Lung (tissue), 12 donors: Measurements from ENCODE around the gene SULT2B1. TPM values are rescaled to one million over a fixed set of nuclear protein-coding genes. Genes with fewer than 3 reads are reported as not detected.

Experiments
- ATAC-seq: fragments of 200-7000 bp; cut with Tn5 transposase; one replicate; pipeline ENCODE4 v1.9.1; 2020; ENCODE audit warnings: moderate number of reproducible peaks; ENCODE audit not compliant: insufficient read depth, low FRiP score
- DNase-seq, 3 donors: peaks; one replicate each; pipeline ENCODE4 v3.0.0-alpha.2; 2013 to 2017
- H3K27ac ChIP-seq, 2 donors: one replicate each; pipeline ENCODE4 v1.5.1; 2013; ENCODE audit warnings: mild to moderate bottlenecking in 2 of 2, moderate library complexity in 2 of 2, control low read depth in 1 of 2, inconsistent platforms in 1 of 2, low read depth in 1 of 2, low read length in 1 of 2
- H3K27me3 ChIP-seq, 3 donors: one replicate each; pipeline ENCODE4 v1.5.1; 2013; ENCODE audit warnings: low read length in 2 of 3; ENCODE audit not compliant: control insufficient read depth in 3 of 3, insufficient read depth in 3 of 3
- H3K36me3 ChIP-seq, 4 donors: one replicate each; pipeline ENCODE4 v1.5.1; 2013; ENCODE audit warnings: low read length in 4 of 4, mild to moderate bottlenecking in 1 of 4, moderate library complexity in 1 of 4; ENCODE audit not compliant: control insufficient read depth in 4 of 4, insufficient read depth in 4 of 4
- H3K4me1 ChIP-seq, 5 donors: one replicate each; pipeline ENCODE4 v1.5.1; 2013; ENCODE audit warnings: low read length in 5 of 5, mild to moderate bottlenecking in 2 of 5, moderate library complexity in 1 of 5; ENCODE audit not compliant: control insufficient read depth in 5 of 5, insufficient read depth in 5 of 5
- H3K4me3 ChIP-seq: one replicate; pipeline ENCODE4 v1.5.1; 2013; ENCODE audit warnings: mild to moderate bottlenecking, control low read depth, moderate library complexity
- H3K9ac ChIP-seq, 2 donors: one replicate each; pipeline ENCODE4 v1.5.1; 2013; ENCODE audit warnings: low read length in 2 of 2, control low read depth in 1 of 2; ENCODE audit not compliant: insufficient read depth in 1 of 2
- H3K9me3 ChIP-seq, 4 donors: one replicate each; pipeline ENCODE4 v1.5.1; 2013; ENCODE audit warnings: low read length in 3 of 4, mild to moderate bottlenecking in 1 of 4, moderate library complexity in 1 of 4; ENCODE audit not compliant: control insufficient read depth in 4 of 4, insufficient read depth in 3 of 4
- WGBS, 2 donors: extraction: QIAGEN DNeasy Blood & Tissue Kit; methylation state at CpG; one replicate each; pipeline ENCODE4 v1.1.7; 2013; 5-methylcytosine and 5-hydroxymethylcytosine counted together
- polyA plus RNA-seq, 2 donors: library from polyadenylated mRNA; stranded (reverse); fragments of 200-250 nt; gene quantifications; one replicate each; pipeline ENCODE4 v1.2.1, GENCODE V29; 2013
- total RNA-seq, 2 donors: library from RNA; depleted of rRNA in 1 of 2; stranded (reverse); fragments of >200 nt in 1 of 2; gene quantifications; one replicate each; pipeline ENCODE4 v1.2.1, GENCODE V29; 2014 to 2021
- TF ChIP-seq, protein P1 (sequence below): IDR thresholded peaks from 2 replicates; pipeline ENCODE4 v1.5.1; 2012; ENCODE audit warnings: mild to moderate bottlenecking; ENCODE audit errors: control extremely low read depth, extremely low read depth
- donor health status: control.
- donor health status: control.
- donor health status: Bipolar disorder and iron deficiency.
- donor health status: healthy.
- donor health status: DM: yes; HTN: yes; CAD: no.

Gene SULT2B1
- total and polyA plus RNA-seq, 4 donors = 1.2 to 22.9 (median 10.7) TPM

GRCh38 chr19:48644839-48645619 lies 93.1 kb downstream of the SULT2B1 start:
- Histone ChIP-seq H3K27ac (peak overlapping the region in 1 of 2 donors; percentile 63), H3K4me3 (no peak overlapping the region), H3K9ac (no peak overlapping the region), H3K4me1 (peaks cover 0 to 20% (median 0%) of the 10 kb centered on the region in 5 donors), H3K9me3 (no peaks in the 10 kb centered on the region), H3K27me3 (peaks cover 0 to 5% (median 0%) of the 10 kb centered on the region in 3 donors), H3K36me3 (no peaks in the 10 kb centered on the region)
- 2 to 5% methylated on average over 24 to 25 of the region's 25 CpGs for WGBS, 2 donors
- ATAC-seq = peak; percentile 70
- TF ChIP-seq, protein P1, sequence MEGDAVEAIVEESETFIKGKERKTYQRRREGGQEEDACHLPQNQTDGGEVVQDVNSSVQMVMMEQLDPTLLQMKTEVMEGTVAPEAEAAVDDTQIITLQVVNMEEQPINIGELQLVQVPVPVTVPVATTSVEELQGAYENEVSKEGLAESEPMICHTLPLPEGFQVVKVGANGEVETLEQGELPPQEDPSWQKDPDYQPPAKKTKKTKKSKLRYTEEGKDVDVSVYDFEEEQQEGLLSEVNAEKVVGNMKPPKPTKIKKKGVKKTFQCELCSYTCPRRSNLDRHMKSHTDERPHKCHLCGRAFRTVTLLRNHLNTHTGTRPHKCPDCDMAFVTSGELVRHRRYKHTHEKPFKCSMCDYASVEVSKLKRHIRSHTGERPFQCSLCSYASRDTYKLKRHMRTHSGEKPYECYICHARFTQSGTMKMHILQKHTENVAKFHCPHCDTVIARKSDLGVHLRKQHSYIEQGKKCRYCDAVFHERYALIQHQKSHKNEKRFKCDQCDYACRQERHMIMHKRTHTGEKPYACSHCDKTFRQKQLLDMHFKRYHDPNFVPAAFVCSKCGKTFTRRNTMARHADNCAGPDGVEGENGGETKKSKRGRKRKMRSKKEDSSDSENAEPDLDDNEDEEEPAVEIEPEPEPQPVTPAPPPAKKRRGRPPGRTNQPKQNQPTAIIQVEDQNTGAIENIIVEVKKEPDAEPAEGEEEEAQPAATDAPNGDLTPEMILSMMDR = no peak
- peak; percentile 80 to 85 (median 81) for DNase-seq

DNA sequence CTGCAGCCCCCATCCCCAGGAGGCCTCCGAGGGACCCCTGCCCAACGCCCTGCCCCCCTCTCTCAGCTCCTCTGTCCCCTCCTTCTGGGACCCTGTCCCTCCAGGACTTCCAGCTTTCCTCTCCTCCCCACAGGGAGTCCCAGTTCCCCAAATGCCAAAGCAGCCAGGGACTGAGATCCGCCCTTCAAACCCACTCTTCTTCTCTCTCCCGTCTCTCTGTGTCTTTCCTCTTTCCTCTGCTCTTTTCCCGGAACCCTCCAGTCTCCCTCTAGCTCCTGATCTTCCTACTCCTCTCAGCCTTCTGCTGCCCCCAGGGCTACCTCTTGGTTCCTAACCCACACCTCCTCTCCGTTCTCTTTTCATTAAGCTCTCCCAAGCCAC lies 93.6 kb downstream of the SULT2B1 start:
- DNase-seq (no peak), ATAC-seq (no peak)
- H3K9me3 ChIP-seq = no peaks in the 10 kb centered on the region
- WGBS, 2 donors = 0 to 2% methylated on average over 6 of the region's 6 CpGs
- H3K9ac ChIP-seq = peak overlapping the region in 1 of 2 donors; percentile 49
- H3K4me3 ChIP-seq = no peak overlapping the region
- H3K27ac ChIP-seq = peak overlapping the region in 1 of 2 donors; percentile 63
- TF ChIP-seq, protein P1 = no peak
- peaks cover 0 to 20% (median 0%) of the 10 kb centered on the region in 5 donors for H3K4me1 ChIP-seq
- peaks cover 0 to 5% (median 0%) of the 10 kb centered on the region in 3 donors for H3K27me3 ChIP-seq
- no peaks in the 10 kb centered on the region for H3K36me3 ChIP-seq

GRCh38 chr19:48646001-48646721 lies 94.2 kb downstream of the SULT2B1 start, which contains the start of gene CA11:
CA11 (minus strand) TSS chr19:48646187; CDS start chr19:48645632, 555 bp downstream.
- H3K36me3 ChIP-seq = no peaks in the 10 kb centered on the region
- TF ChIP-seq, protein P1 = peak; percentile 87
- no peaks in the 10 kb centered on the region for H3K9me3 ChIP-seq
- H3K27me3 ChIP-seq = peaks cover 0 to 5% (median 0%) of the 10 kb centered on the region in 3 donors
- H3K4me1 ChIP-seq = peaks cover 0 to 20% (median 0%) of the 10 kb centered on the region in 5 donors
- H3K9ac ChIP-seq = peak within 1 kb of the TSS in 1 of 2 donors; percentile 49
- peak within 1 kb of the TSS; percentile 32 for H3K4me3 ChIP-seq
- peak; percentile 91 to 92 (median 91) for DNase-seq
- peak; percentile 89 for ATAC-seq
- H3K27ac ChIP-seq = peak within 1 kb of the TSS; percentile 63 to 65
- WGBS, 2 donors = 1% methylated on average over 25 to 33 of the region's 33 CpGs
